HFFc6 (cell line): ENCODE results near the gene CHCHD6. TPM values are rescaled to one million over a fixed set of nuclear protein-coding genes. Genes with fewer than 3 reads are reported as not detected.

Source experiments
- DNase-seq: peaks from one replicate; pipeline ENCODE4 v3.0.0-alpha.2; 2018
- H3K27ac Mint-ChIP-seq: 2 replicates; pipeline ENCODE4 v1.8.0; 2020; ENCODE audit warnings: mild to moderate bottlenecking, mixed read lengths
- H3K27me3 Mint-ChIP-seq: 2 replicates; pipeline ENCODE4 v1.8.0; 2021; ENCODE audit warnings: mild to moderate bottlenecking, moderate library complexity, mixed read lengths; ENCODE audit not compliant: insufficient read depth
- H3K36me3 Mint-ChIP-seq: 2 replicates; pipeline ENCODE4 v1.8.0; 2021; ENCODE audit warnings: low read depth, mixed read lengths
- H3K4me1 Mint-ChIP-seq: 2 replicates; pipeline ENCODE4 v1.8.0; 2020; ENCODE audit warnings: low read depth, mixed read lengths
- H3K4me3 Mint-ChIP-seq: 2 replicates; pipeline ENCODE4 v1.8.0; 2020; ENCODE audit warnings: mild to moderate bottlenecking, moderate library complexity, mixed read lengths
- H3K9me3 Mint-ChIP-seq: 2 replicates; pipeline ENCODE4 v1.8.0; 2020; ENCODE audit warnings: mild to moderate bottlenecking, mixed read lengths
- total RNA-seq, 6 experiments: library from RNA; stranded (reverse); fragmentation: NEBNext Ultra II Directional; extraction: Animal tissue kit (Norgen Biotek cat#: 25700); gene quantifications; 2 replicates in 1 of 6; 3 replicates in 5 of 6; pipeline ENCODE4 v1.2.3, GENCODE V29; 2021
- TF ChIP-seq, protein P1 (sequence below): fragments of 200-600 bp; sonication (generic); IDR thresholded peaks from 2 replicates; pipeline ENCODE4 v1.5.0; 2021; ENCODE audit warnings: antibody characterized with exemption, mild to moderate bottlenecking

Gene CHCHD6
- total RNA-seq, 6 experiments from 2014 or later, result 18.6 to 22.9 (median 19.9) TPM

DNA sequence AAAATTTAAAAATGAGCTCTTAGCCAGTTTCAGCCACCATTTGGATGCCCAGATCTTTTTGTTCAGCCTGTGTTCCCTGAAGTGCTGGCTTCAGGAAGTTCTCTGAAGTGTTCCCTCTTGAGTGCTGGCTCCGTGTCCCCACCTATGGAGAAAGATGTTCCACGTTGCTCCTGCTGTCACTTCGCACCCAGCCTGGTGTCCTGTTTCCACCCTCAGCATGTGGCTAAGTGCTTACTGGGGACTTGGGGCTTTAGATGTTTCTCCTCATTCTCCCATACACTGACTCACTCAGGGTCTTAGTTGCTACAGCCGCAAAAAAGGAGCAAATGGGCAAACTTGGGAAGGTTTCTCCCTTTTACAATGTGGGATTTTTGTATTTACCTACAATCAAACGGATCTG lies 16.6 kb downstream of the CHCHD6 start:
- DNase-seq, result no peak
- Mint-ChIP-seq H3K4me3 (no peak overlapping the region), H3K27ac (no peak overlapping the region), H3K27me3 (no peaks in the 10 kb centered on the region; the same call in 1 of the 2 replicates), H3K36me3 (peaks cover 8% of the 10 kb centered on the region), H3K9me3 (peaks cover 7% of the 10 kb centered on the region; the same call in 1 of the 2 replicates), H3K4me1 (no peaks in the 10 kb centered on the region)
- TF ChIP-seq, protein P1, sequence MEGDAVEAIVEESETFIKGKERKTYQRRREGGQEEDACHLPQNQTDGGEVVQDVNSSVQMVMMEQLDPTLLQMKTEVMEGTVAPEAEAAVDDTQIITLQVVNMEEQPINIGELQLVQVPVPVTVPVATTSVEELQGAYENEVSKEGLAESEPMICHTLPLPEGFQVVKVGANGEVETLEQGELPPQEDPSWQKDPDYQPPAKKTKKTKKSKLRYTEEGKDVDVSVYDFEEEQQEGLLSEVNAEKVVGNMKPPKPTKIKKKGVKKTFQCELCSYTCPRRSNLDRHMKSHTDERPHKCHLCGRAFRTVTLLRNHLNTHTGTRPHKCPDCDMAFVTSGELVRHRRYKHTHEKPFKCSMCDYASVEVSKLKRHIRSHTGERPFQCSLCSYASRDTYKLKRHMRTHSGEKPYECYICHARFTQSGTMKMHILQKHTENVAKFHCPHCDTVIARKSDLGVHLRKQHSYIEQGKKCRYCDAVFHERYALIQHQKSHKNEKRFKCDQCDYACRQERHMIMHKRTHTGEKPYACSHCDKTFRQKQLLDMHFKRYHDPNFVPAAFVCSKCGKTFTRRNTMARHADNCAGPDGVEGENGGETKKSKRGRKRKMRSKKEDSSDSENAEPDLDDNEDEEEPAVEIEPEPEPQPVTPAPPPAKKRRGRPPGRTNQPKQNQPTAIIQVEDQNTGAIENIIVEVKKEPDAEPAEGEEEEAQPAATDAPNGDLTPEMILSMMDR, result no peak

DNA sequence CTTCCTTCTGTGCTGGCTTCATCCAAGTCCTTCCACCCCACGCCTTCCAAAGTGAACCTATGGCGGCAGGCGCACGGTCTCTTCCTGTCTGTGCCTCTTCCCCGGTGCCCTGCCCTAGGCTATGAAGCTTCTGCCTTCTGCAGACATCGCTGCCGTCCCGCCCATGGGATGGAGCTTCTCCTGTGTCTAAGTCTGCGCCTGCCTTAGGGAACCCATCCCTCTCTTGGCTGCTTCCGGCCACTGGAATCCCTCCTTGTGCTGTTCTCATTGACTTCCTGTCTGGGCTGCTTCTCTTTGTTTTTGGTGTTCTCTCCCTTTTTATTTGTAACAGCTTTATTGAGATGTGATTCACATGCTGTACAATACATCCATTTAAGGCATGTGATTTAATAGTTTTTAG lies 17.2 kb downstream of the CHCHD6 start:
- no peaks in the 10 kb centered on the region for H3K4me1 Mint-ChIP-seq
- peaks cover 14% of the 10 kb centered on the region for H3K36me3 Mint-ChIP-seq
- peaks cover 7% of the 10 kb centered on the region; the same call in 1 of the 2 replicates for H3K9me3 Mint-ChIP-seq
- no peak overlapping the region for H3K27ac Mint-ChIP-seq
- H3K27me3 Mint-ChIP-seq, result no peaks in the 10 kb centered on the region
- TF ChIP-seq, protein P1, result no peak
- no peak overlapping the region for H3K4me3 Mint-ChIP-seq
- DNase-seq, result no peak

DNA sequence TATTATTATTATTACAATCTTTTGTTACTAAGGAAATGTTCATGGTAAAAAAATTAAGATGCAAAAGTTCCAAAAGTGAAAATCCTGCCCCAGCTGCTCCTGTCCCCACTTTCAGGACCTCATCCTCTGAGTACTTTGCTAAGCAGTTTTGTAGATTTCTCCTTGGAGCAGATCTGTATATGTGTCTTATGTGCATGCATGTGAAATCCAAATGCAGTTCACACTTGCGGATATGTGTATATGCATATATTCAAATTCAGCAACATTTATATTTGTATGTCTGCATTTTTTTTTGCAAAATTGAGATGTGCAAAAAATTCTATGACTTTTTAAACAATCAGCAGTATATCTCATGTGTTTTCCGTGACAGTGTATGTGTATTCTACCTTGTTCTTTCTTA lies 19.2 kb downstream of the CHCHD6 start:
- H3K36me3 Mint-ChIP-seq, result peaks cover 18% of the 10 kb centered on the region
- no peaks in the 10 kb centered on the region for H3K27me3 Mint-ChIP-seq
- DNase-seq, result no peak
- H3K4me1 Mint-ChIP-seq, result no peaks in the 10 kb centered on the region
- H3K4me3 Mint-ChIP-seq, result no peak overlapping the region
- TF ChIP-seq, protein P1, result no peak
- H3K9me3 Mint-ChIP-seq, result peaks cover 7% of the 10 kb centered on the region; the same call in 1 of the 2 replicates
- H3K27ac Mint-ChIP-seq, result no peak overlapping the region

DNA sequence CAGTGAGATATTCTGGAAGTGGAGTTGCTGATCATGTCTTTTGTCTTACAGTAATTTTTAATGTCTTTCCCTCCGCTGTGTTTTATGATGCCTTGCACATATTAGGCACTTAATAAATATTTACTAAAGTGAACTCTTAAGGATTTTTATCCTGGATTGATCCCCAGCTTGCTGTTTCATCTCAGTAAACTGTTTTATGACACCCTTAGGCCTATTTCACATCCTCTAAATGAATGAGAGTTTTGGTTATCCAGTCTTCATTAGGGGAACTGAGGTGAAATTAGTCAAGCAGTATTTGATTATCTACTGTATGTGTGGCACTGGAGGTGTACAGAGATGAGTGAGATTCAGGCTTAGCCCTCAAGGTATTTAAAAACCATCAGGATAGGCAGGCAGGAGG lies 19.8 kb downstream of the CHCHD6 start:
- DNase-seq, result no peak
- no peak overlapping the region for H3K27ac Mint-ChIP-seq
- H3K9me3 Mint-ChIP-seq, result peaks cover 7% of the 10 kb centered on the region; the same call in 1 of the 2 replicates
- no peaks in the 10 kb centered on the region for H3K4me1 Mint-ChIP-seq
- H3K27me3 Mint-ChIP-seq, result no peaks in the 10 kb centered on the region
- H3K36me3 Mint-ChIP-seq, result peaks cover 18% of the 10 kb centered on the region
- H3K4me3 Mint-ChIP-seq, result no peak overlapping the region
- TF ChIP-seq, protein P1, result no peak

DNA sequence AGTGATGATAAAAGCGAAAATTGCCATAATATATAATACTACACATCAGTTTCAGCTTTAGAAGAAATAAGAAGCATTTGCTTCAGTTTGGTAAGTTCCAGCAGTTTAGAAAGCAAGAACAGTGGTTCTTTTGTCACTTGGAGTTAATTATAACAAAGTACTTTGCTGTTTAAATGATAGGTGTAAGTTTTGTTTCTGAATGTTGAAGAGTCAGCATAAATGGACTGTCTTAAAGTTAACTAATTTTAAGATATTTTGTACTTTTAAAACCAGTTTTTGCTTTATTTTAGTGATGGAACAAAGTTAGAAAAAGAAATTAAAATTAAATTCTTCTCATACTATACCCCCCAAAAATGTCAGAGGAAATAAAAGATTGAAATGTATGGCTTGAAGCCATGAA lies 24.6 kb downstream of the CHCHD6 start:
- H3K9me3 Mint-ChIP-seq, result peaks cover 7% of the 10 kb centered on the region; the same call in 1 of the 2 replicates
- no peak overlapping the region for H3K4me3 Mint-ChIP-seq

More for the DNA sequence above, 24.6 kb downstream of the CHCHD6 start:
- TF ChIP-seq, protein P1, result no peak
- H3K4me1 Mint-ChIP-seq, result no peaks in the 10 kb centered on the region
- H3K27ac Mint-ChIP-seq, result no peak overlapping the region
- H3K36me3 Mint-ChIP-seq, result peaks cover 28% of the 10 kb centered on the region
- DNase-seq, result no peak
- no peaks in the 10 kb centered on the region for H3K27me3 Mint-ChIP-seq
